Esophagus muscularis mucosa (tissue), 4 donors: ENCODE measurements around the gene SLAMF9. TPM values are rescaled to one million over a fixed set of nuclear protein-coding genes. Genes with fewer than 3 reads are reported as not detected.

Experiments
- DNase-seq: peaks from one replicate; pipeline ENCODE4 v3.0.0-alpha.2; 2017; ENCODE audit errors: extremely low spot score
- H3K27ac ChIP-seq, 4 donors: fragments of 200-600 bp; sonication (generic); replicated peaks in 1 of 4; 1 replicate in 3 of 4; 2 replicates in 1 of 4; pipeline ENCODE4 v1.5.1; 2016 to 2019; ENCODE audit warnings: mild to moderate bottlenecking in 1 of 4
- H3K27me3 ChIP-seq, 4 donors: fragments of 200-600 bp; sonication (generic); one replicate each; pipeline versions ENCODE4 v1.5.1 to v1.6.0; 2016 to 2019
- H3K36me3 ChIP-seq, 4 donors: fragments of 200-600 bp; sonication (generic); one replicate each; pipeline ENCODE4 v1.5.1; 2016 to 2019
- H3K4me1 ChIP-seq, 4 donors: fragments of 200-600 bp; sonication (generic); one replicate each; pipeline ENCODE4 v1.5.1; 2016 to 2019
- H3K4me3 ChIP-seq, 4 donors: fragments of 200-600 bp; sonication (generic); 1 replicate in 2 of 4; 2 replicates in 2 of 4; pipeline ENCODE4 v1.5.1; 2016 to 2019; ENCODE audit warnings: mild to moderate bottlenecking in 4 of 4, moderate library complexity in 1 of 4
- H3K9me3 ChIP-seq, 4 donors: fragments of 200-600 bp; sonication (generic); 1 replicate in 3 of 4; 2 replicates in 1 of 4; pipeline ENCODE4 v1.5.1; 2016 to 2019
- CTCF ChIP-seq, 3 experiments: fragments of 200-600 bp in 2 of 3; fragments of 450-650 bp in 1 of 3; sonication (generic) in 2 of 3; IDR thresholded peaks; one replicate each; pipeline ENCODE4 v1.5.1; 2017 to 2019; ENCODE audit warnings: antibody characterized with exemption in 3 of 3, mild to moderate bottlenecking in 2 of 3, moderate library complexity in 1 of 3
- EP300 ChIP-seq: sonication (generic); formaldehyde crosslinking; IDR thresholded peaks from one replicate; pipeline ENCODE4 v1.6.1; 2017; ENCODE audit warnings: antibody characterized with exemption
- POLR2A ChIP-seq: fragments of 450-650 bp; IDR thresholded peaks from one replicate; pipeline ENCODE4 v1.6.1; 2017; ENCODE audit warnings: antibody characterized with exemption, moderate library complexity, mild to moderate bottlenecking, low read depth
- POLR2AphosphoS5 ChIP-seq, 2 donors: sonication (generic); formaldehyde crosslinking; IDR thresholded peaks; one replicate each; pipeline ENCODE4 v1.6.1; 2017; ENCODE audit warnings: antibody characterized with exemption in 2 of 2
- WGBS: methylation state at CpG from one replicate; pipeline ENCODE4 v1.1.5; 2018; 5-methylcytosine and 5-hydroxymethylcytosine counted together
- intact Hi-C: fragments of 100-400 bp; cut with DNase I; formaldehyde crosslinking; loops from one replicate; pipeline ENCODE4 v1.15.1; 2023
- total RNA-seq, 4 donors: library from RNA; depleted of rRNA; stranded (reverse); fragments of >200 nt; gene quantifications; one replicate each; pipeline versions ENCODE4 v1.1.0 to v1.2.1, GENCODE V29; 2016

Gene SLAMF9
- total RNA-seq, result not detected

GRCh38 chr1:159953536-159954515 lies at the start of gene SLAMF9:
SLAMF9 (minus strand) TSS chr1:159954237; CDS start chr1:159954137, 100 bp downstream.
- no peak within 1 kb of the TSS for H3K27ac ChIP-seq
- H3K4me3 ChIP-seq, result no peak within 1 kb of the TSS
- TF ChIP-seq CTCF (IDR thresholded peaks at IDR 0.05) (no peak), POLR2AphosphoS5 (IDR thresholded peaks at IDR 0.05) (no peak), POLR2A (no peak), EP300 (no peak)
- intact Hi-C loops, result no loop called here
- H3K27me3 ChIP-seq, result peaks cover 0 to 20% (median 0%) of the 10 kb centered on the region in 4 donors
- no peaks in the 10 kb centered on the region for H3K36me3 ChIP-seq
- DNase-seq, result no peak
- H3K9me3 ChIP-seq, result no peaks in the 10 kb centered on the region
- peaks cover 0 to 6% (median 0%) of the 10 kb centered on the region in 4 donors for H3K4me1 ChIP-seq
- WGBS, result 49% methylated on average over 10 of the region's 11 CpGs

GRCh38 chr1:160001440-160001839 lies 47.4 kb upstream of the SLAMF9 start:
- no peak overlapping the region for H3K27ac ChIP-seq
- TF ChIP-seq EP300 (no peak), POLR2A (no peak)
- no peaks in the 10 kb centered on the region for H3K4me1 ChIP-seq
- no peak for DNase-seq
- H3K9me3 ChIP-seq, result no peaks in the 10 kb centered on the region
- 85% methylated on average over 2 of the region's 2 CpGs for WGBS
- intact Hi-C loops, result no loop called here
- no peaks in the 10 kb centered on the region for H3K36me3 ChIP-seq
- H3K27me3 ChIP-seq, result peaks cover 0 to 10% (median 0%) of the 10 kb centered on the region in 4 donors
- H3K4me3 ChIP-seq, result no peak overlapping the region

GRCh38 chr1:159999204-159999603 lies 45.2 kb upstream of the SLAMF9 start:
- Histone ChIP-seq H3K27me3 (peaks cover 0 to 4% (median 0%) of the 10 kb centered on the region in 4 donors), H3K4me3 (no peak overlapping the region), H3K4me1 (no peaks in the 10 kb centered on the region), H3K9me3 (no peaks in the 10 kb centered on the region), H3K27ac (no peak overlapping the region), H3K36me3 (no peaks in the 10 kb centered on the region)
- 68% methylated on average over 4 of the region's 4 CpGs for WGBS
- intact Hi-C loops, result no loop called here
- TF ChIP-seq POLR2A, result no peak
- TF ChIP-seq EP300, result no peak
- TF ChIP-seq CTCF (IDR thresholded peaks at IDR 0.05), result no peak
- no peak for TF ChIP-seq POLR2AphosphoS5 (IDR thresholded peaks at IDR 0.05)
- peak; percentile 53 for DNase-seq

- Histone ChIP-seq H3K36me3 (no peaks in the 10 kb centered on the region), H3K4me1 (no peaks in the 10 kb centered on the region), H3K4me3 (no peak overlapping the region), H3K9me3 (no peaks in the 10 kb centered on the region), H3K27ac (no peak overlapping the region), H3K27me3 (no peaks in the 10 kb centered on the region)
- TF ChIP-seq POLR2A (no peak), EP300 (no peak), POLR2AphosphoS5 (IDR thresholded peaks at IDR 0.05) (no peak), CTCF (IDR thresholded peaks at IDR 0.05) (no peak)
- intact Hi-C loops, result no loop called here
- peak; percentile 26 for DNase-seq
These were observed 42.6 kb upstream of the SLAMF9 start for GRCh38 chr1:159996653-159997052.

- H3K27ac ChIP-seq, result no peak overlapping the region
- H3K9me3 ChIP-seq, result no peaks in the 10 kb centered on the region
- no peak overlapping the region for H3K4me3 ChIP-seq
- TF ChIP-seq CTCF (IDR thresholded peaks at IDR 0.05) (no peak), POLR2AphosphoS5 (IDR thresholded peaks at IDR 0.05) (no peak), EP300 (no peak), POLR2A (no peak)
- H3K36me3 ChIP-seq, result no peaks in the 10 kb centered on the region
- no peaks in the 10 kb centered on the region for H3K4me1 ChIP-seq
- DNase-seq, result peak; percentile 62
- WGBS, result 87% methylated on average over 2 of the region's 2 CpGs
- H3K27me3 ChIP-seq, result peaks cover 0 to 4% (median 2%) of the 10 kb centered on the region in 4 donors
- intact Hi-C loops, result no loop called here
These were observed 40.9 kb upstream of the SLAMF9 start for GRCh38 chr1:159994896-159995295.
